GM12878 (cell line): ENCODE measurements around the gene BHLHE23. TPM values are rescaled to one million over a fixed set of nuclear protein-coding genes. Genes with fewer than 3 reads are reported as not detected.

Experiments
- BRCA1 ChIP-seq: IDR thresholded peaks from 2 replicates; pipeline ENCODE4 v1.6.1; 2011; ENCODE audit warnings: low read depth, low read length, improper control_type of control experiment
- CEBPB ChIP-seq, 2 experiments: fragments of 150-350 bp in 1 of 2; IDR thresholded peaks; 2 replicates each; pipeline ENCODE4 v1.6.1; 2012 to 2014; ENCODE audit warnings: low read depth in 2 of 2, low read length in 2 of 2, borderline replicate concordance in 1 of 2, inconsistent platforms in 1 of 2
- ELK1 ChIP-seq: IDR thresholded peaks from 2 replicates; pipeline ENCODE4 v1.6.1; 2012; ENCODE audit warnings: low read depth, low read length, improper control_type of control experiment
- EP300 ChIP-seq, 2 experiments: fragments of 150-350 bp in 1 of 2; IDR thresholded peaks; 2 replicates each; pipeline ENCODE4 v1.6.1; 2011 to 2012; ENCODE audit warnings: low read depth in 2 of 2, low read length in 2 of 2, borderline replicate concordance in 1 of 2, improper control_type of control experiment in 1 of 2, inconsistent platforms in 1 of 2; ENCODE audit not compliant: control insufficient read depth in 1 of 2
- ETV6 ChIP-seq, 2 experiments: fragments of 450-650 bp in 1 of 2; IDR thresholded peaks in 1 of 2; conservative IDR thresholded peaks in 1 of 2; 2 replicates each; pipeline ENCODE4 v1.6.1; 2014; ENCODE audit warnings: antibody characterized with exemption in 1 of 2, borderline replicate concordance in 1 of 2, low read depth in 1 of 2, mild to moderate bottlenecking in 1 of 2, moderate library complexity in 1 of 2
- NR2C1 ChIP-seq: fragments of 450-650 bp; IDR thresholded peaks from 2 replicates; pipeline ENCODE4 v1.6.1; 2017; ENCODE audit warnings: antibody characterized with exemption, mild to moderate bottlenecking, moderate library complexity
- POLR2A ChIP-seq: IDR thresholded peaks from 2 replicates; pipeline ENCODE4 v1.6.1; 2011; ENCODE audit warnings: low read depth, mild to moderate bottlenecking, low read length
- POU2F2 ChIP-seq: IDR thresholded peaks from 3 replicates; pipeline ENCODE4 v1.6.1; 2011; ENCODE audit warnings: low read depth, mild to moderate bottlenecking, low read length, borderline replicate concordance
- PRDM15 ChIP-seq: fragments of 450-650 bp; formaldehyde crosslinking; IDR thresholded peaks from 2 replicates; pipeline ENCODE4 v1.4.0; 2020; ENCODE audit warnings: mild to moderate bottlenecking, moderate library complexity
- ZNF384 ChIP-seq: IDR thresholded peaks from 2 replicates; pipeline ENCODE4 v1.6.1; 2012; ENCODE audit warnings: low read depth, mild to moderate bottlenecking, low read length, improper control_type of control experiment, borderline replicate concordance
- ZSCAN29 ChIP-seq: fragments of 450-650 bp; IDR thresholded peaks from 2 replicates; pipeline ENCODE4 v1.6.1; 2017; ENCODE audit warnings: mild to moderate bottlenecking, moderate library complexity
- polyA plus RNA-seq, 11 experiments: library from polyadenylated mRNA; depleted of rRNA in 4 of 11; unstranded in 6 of 11; stranded (reverse) in 5 of 11; fragments of >200 nt; fragmentation: Nextera tagmentation in 4 of 11; fragmentation: Illumina TruSeq in 1 of 11; extraction: Ambion mirVana in 4 of 11; extraction: Trizol in 1 of 11; gene quantifications; 1 replicate in 1 of 11; 2 replicates in 10 of 11; pipeline versions ENCODE4 v1.2.1 to v1.2.3, GENCODE V29; 2011 to 2016; ENCODE audit warnings: inconsistent platforms in 2 of 11, missing spikeins in 2 of 11, low read depth in 1 of 11
- total RNA-seq, 4 experiments: library from RNA; depleted of rRNA in 3 of 4; stranded (reverse); fragments of >200 nt in 3 of 4; fragmentation: Illumina TruSeq in 1 of 4; extraction: Trizol in 1 of 4; gene quantifications; 2 replicates each; pipeline versions ENCODE4 v1.2.1 to v1.2.3, GENCODE V29; 2013 to 2021
- TF ChIP-seq, protein P1 (sequence below): fragments of 450-650 bp; IDR thresholded peaks from 2 replicates; pipeline ENCODE4 v1.6.1; 2017; ENCODE audit warnings: mild to moderate bottlenecking, moderate library complexity
- TF ChIP-seq, protein P2 (sequence below): IDR thresholded peaks from 2 replicates; pipeline ENCODE4 v1.6.1; 2011; ENCODE audit warnings: mild to moderate bottlenecking, low read depth, low read length, moderate library complexity; ENCODE audit not compliant: insufficient replicate concordance
- TF ChIP-seq, protein P3 (sequence below): fragments of 450-650 bp; IDR thresholded peaks from 2 replicates; pipeline ENCODE4 v1.6.1; 2017; ENCODE audit warnings: mild to moderate bottlenecking, low read depth, inconsistent platforms; ENCODE audit not compliant: poor library complexity, severe bottlenecking

The BHLHE23 gene
- total and polyA plus RNA-seq, 10 of the 15 experiments (the other 5 are each of a cell fraction or from before 2014, with no cell fraction given) = 0.28 to 0.33 TPM; not detected in 8

- TF ChIP-seq, protein P1, sequence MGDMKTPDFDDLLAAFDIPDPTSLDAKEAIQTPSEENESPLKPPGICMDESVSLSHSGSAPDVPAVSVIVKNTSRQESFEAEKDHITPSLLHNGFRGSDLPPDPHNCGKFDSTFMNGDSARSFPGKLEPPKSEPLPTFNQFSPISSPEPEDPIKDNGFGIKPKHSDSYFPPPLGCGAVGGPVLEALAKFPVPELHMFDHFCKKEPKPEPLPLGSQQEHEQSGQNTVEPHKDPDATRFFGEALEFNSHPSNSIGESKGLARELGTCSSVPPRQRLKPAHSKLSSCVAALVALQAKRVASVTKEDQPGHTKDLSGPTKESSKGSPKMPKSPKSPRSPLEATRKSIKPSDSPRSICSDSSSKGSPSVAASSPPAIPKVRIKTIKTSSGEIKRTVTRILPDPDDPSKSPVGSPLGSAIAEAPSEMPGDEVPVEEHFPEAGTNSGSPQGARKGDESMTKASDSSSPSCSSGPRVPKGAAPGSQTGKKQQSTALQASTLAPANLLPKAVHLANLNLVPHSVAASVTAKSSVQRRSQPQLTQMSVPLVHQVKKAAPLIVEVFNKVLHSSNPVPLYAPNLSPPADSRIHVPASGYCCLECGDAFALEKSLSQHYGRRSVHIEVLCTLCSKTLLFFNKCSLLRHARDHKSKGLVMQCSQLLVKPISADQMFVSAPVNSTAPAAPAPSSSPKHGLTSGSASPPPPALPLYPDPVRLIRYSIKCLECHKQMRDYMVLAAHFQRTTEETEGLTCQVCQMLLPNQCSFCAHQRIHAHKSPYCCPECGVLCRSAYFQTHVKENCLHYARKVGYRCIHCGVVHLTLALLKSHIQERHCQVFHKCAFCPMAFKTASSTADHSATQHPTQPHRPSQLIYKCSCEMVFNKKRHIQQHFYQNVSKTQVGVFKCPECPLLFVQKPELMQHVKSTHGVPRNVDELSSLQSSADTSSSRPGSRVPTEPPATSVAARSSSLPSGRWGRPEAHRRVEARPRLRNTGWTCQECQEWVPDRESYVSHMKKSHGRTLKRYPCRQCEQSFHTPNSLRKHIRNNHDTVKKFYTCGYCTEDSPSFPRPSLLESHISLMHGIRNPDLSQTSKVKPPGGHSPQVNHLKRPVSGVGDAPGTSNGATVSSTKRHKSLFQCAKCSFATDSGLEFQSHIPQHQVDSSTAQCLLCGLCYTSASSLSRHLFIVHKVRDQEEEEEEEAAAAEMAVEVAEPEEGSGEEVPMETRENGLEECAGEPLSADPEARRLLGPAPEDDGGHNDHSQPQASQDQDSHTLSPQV = no peak
- TF ChIP-seq, protein P2, sequence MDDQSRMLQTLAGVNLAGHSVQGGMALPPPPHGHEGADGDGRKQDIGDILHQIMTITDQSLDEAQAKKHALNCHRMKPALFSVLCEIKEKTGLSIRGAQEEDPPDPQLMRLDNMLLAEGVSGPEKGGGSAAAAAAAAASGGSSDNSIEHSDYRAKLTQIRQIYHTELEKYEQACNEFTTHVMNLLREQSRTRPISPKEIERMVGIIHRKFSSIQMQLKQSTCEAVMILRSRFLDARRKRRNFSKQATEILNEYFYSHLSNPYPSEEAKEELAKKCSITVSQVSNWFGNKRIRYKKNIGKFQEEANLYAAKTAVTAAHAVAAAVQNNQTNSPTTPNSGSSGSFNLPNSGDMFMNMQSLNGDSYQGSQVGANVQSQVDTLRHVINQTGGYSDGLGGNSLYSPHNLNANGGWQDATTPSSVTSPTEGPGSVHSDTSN = no peak
- no peak for TF ChIP-seq CEBPB (IDR thresholded peaks at IDR 0.05; ENCODE audit: borderline replicate concordance in 1 of 2, low read depth in 2 of 2, low read length in 2 of 2)
- TF ChIP-seq POLR2A = peak; percentile 41; the same call in 1 of the 2 replicates
- no peak for TF ChIP-seq BRCA1
- no peak for TF ChIP-seq EP300 (IDR thresholded peaks at IDR 0.05; ENCODE audit: borderline replicate concordance in 1 of 2, control insufficient read depth in 1 of 2, low read depth in 2 of 2, low read length in 2 of 2)
- no peak for TF ChIP-seq NR2C1
- no peak for TF ChIP-seq ZSCAN29
- TF ChIP-seq ELK1 = no peak
- TF ChIP-seq ZNF384 = no peak
- TF ChIP-seq ETV6 (conservative IDR thresholded peaks at IDR 0.05 in 1 of 2, IDR thresholded peaks at IDR 0.05 in 1 of 2; ENCODE audit: borderline replicate concordance in 1 of 2, low read depth in 1 of 2) = 0 out of 4 replicates have a peak, but pooled peaks of 1 of the 2 experiments have one; percentile 33
- TF ChIP-seq PRDM15 (CRISPR knock-in tag) = no peak
- TF ChIP-seq POU2F2 = peak; percentile 50; the same call in 1 of the 3 replicates
- TF ChIP-seq, protein P3, sequence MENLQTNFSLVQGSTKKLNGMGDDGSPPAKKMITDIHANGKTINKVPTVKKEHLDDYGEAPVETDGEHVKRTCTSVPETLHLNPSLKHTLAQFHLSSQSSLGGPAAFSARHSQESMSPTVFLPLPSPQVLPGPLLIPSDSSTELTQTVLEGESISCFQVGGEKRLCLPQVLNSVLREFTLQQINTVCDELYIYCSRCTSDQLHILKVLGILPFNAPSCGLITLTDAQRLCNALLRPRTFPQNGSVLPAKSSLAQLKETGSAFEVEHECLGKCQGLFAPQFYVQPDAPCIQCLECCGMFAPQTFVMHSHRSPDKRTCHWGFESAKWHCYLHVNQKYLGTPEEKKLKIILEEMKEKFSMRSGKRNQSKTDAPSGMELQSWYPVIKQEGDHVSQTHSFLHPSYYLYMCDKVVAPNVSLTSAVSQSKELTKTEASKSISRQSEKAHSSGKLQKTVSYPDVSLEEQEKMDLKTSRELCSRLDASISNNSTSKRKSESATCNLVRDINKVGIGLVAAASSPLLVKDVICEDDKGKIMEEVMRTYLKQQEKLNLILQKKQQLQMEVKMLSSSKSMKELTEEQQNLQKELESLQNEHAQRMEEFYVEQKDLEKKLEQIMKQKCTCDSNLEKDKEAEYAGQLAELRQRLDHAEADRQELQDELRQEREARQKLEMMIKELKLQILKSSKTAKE = no peak
These were observed 26.4 kb upstream of the BHLHE23 start (continued) for GRCh38 chr20:63032861-63033793.
